Right renal pelvis (tissue), 4 donors: ENCODE data around the gene EGLN1. TPM values are rescaled to one million over a fixed set of nuclear protein-coding genes. Genes with fewer than 3 reads are reported as not detected.
"Not testable (repeated sequence)": the region's sequence is repeated elsewhere in the genome, so short reads cannot be mapped to it uniquely, and the experiment has no call there.

ENCODE experiments used
- DNase-seq, 4 donors: peaks; one replicate each; pipeline ENCODE4 v3.0.0-alpha.2; 2013; ENCODE audit warnings: low read depth in 4 of 4, low spot score in 3 of 4, missing footprints in 1 of 4
- polyA plus RNA-seq, 4 donors: library from polyadenylated mRNA; unstranded; fragments of 120-200 nt; gene quantifications; one replicate each; pipeline ENCODE4 v1.2.1, GENCODE V29; 2013; ENCODE audit not compliant: insufficient read length in 4 of 4

Gene EGLN1
- polyA plus RNA-seq = 10 to 100 TPM; 40.1 to 48.1 (median 44.0) TPM

DNA sequence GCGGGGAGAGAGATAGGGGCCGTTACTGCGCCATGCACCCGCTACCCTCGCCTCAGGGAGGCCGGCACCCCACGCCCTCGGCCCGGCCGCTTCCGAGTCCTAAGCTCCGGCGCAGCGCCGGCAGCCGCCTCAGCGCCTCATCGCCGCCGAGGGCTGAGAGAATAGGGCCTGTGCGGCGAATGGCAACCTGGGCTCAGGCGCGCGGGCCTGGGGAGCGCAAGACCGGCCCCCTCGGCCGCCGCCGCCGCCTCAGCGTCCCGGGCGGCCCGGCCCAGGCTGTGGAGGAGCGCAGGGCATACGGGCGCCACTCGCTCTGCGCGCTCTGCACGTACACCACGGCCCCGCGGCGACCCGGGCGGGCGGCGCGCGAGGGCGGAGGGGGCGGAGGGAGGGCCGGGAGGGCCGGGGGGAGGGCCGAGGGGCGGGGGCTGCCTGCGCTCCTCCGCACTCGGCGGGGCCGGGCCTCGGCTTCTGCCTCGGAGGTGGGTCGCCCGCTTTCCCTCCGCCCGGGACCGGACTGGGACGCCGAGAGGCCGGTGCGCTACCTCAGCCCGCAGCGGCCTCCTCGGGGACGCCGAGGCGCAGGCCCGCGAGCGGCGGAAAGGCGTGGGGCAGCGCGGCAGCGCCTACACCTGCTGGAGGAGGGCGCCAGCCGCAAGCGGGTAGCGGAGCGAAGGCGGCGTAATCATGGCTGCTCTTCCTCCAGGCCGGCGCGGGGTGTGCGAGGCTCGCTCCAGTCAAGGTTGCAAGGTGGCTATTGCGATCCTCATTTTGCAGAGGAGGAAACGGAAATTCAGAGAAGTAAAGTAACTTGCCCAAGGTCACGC, at the start of gene EGLN1:
EGLN1 (minus strand) TSS at position 317 of the 827 bp plus-strand sequence. CDS start 399 bp downstream, outside the sequence.
- DNase-seq = peak; percentile 56 to 72 (median 66)

DNA sequence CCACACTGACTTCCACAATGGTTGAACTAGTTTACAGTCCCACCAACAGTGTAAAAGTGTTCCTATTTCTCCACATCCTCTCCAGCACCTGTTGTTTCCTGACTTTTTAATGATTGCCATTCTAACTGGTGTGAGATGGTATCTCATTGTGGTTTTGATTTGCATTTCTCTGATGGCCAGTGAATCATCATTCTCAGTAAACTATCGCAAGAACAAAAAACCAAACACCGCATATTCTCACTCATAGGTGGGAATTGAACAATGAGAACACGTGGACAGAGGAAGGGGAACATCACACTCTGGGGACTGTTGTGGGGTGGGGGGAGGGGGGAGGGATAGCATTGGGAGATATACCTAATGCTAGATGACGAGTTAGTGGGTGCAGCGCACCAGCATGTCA, 49.4 kb upstream of the EGLN1 start:
- DNase-seq = not testable (repeated sequence)

DNA sequence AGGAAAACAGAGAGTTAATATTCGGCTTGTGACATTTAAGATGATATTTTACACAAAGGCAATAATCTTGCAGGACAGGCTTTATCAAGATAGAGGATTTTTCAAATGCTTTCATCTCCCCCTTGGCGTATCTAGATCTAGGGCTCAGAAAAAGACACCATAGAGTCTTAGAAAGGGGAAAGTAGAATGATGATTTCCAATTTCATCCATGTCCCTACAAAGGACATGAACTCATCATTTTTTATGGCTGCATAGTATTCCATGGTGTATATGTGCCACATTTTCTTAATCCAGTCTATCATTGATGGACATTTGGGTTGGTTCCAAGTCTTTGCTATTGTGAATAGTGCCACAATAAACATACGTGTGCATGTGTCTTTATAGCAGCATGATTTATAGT, 48.9 kb upstream of the EGLN1 start:
- not testable (repeated sequence) for DNase-seq

DNA sequence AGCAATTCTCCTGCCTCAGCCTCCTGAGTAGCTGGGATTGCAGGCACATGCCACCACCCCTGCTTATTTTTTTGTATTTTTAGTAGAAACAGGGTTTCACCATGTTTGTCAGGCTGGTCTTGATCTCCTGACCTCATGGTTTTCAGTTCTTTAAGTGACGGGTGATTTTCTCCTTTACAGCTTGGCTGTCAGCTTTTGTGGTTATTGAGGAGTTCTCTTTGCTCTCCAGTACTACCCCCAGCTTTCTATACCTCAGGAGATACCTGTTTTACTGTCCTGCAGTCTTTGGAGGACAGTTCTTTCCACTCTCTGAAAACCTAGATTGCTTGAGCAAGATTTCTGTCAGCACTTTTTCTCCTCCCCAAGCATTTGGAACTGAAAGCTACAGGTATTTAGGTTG, 45.9 kb upstream of the EGLN1 start:
- DNase-seq = no peak

DNA sequence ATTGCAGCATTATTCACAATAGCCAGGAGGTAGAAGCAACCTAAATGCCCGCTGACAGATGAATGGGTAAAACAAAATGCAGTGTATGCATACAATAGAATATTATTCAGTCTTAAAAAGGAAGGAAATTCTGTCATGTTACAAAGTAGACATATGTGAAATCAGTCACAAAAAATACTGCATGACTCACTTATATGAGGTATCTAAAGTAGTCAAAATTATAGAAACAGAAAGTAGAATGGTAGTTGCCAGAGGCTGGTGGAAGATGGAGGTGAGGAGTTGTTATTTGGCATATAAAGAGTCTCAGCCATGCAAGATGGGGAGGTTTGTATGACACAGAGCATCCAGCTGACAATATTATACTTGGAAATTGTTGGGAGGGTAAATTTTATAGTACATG, 43.0 kb upstream of the EGLN1 start:
- no peak for DNase-seq

DNA sequence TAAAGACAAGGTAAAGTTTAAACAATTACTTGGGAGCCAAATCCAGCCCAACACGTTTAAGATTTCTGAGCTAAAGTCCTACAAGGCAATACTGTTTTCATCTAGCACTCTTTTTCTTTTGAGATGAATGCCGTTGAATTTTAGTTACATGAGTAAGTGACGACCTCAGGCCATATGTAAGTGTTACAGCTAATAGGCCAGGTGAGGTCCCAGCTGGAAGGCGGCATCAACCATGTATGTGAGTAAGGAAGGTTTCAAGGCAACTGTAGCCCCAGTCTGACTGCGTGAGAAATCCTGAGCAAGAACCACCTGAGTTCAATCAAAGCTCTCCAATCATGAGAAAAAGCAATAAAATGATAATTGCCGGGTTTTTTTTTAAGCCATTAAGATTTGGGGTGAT, 41.5 kb upstream of the EGLN1 start:
- no peak for DNase-seq

DNA sequence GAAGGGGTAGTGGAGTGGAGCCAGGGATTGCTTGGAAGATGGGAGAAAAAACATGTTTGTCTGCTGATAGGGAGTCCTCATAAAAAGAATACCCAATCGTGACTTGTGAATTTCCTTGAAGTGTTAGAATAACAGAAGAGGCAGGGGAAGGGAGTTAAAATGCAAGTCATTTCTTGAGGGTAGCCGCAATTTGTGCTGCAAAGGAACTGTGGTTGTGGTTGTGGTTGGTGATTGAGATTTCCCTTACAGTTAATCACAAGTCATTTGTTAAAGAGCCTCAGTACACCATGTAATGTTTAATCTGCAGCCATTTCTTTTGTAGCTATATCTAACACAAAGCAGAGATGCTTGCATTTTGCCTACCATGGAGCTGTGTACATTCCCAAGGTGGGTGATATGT, 38.5 kb upstream of the EGLN1 start:
- no peak for DNase-seq

DNA sequence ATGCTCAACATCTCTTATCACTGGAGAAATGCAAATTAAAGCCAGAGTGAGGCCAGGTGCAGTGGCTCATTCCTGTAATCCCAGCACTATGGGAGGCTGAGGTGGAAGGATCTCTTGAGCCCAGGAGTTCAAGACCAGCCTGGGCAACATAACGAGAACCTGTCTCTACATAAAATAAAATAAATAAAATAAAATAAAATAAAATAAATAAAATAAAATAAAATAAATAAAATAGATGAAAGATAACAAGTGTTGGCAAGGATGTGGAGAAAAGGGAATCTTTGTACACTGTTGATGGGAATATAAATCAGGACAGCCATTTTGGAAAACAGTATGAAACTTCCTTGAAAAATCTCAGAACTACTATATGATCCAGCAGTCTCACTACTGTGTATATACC, 37.4 kb upstream of the EGLN1 start:
- DNase-seq = not testable (repeated sequence)

DNA sequence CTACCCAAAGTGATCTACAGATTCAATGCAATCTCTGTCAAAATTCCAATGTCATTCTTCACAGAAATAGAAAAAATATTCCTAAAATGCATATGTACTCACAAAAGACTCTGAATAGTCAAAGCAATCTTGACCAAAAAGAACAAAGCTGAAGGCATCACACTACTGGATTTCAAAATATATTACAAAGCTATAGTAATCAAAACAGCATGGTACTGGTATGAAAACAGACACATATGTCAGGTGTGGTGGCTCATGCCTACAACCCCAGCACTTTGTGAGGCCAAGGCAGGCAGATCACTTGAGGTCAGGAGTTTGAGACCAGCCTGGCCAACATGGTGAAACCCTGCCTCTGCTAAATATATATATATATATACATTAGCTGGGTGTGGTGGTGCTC, 35.9 kb upstream of the EGLN1 start:
- not testable (repeated sequence) for DNase-seq

DNA sequence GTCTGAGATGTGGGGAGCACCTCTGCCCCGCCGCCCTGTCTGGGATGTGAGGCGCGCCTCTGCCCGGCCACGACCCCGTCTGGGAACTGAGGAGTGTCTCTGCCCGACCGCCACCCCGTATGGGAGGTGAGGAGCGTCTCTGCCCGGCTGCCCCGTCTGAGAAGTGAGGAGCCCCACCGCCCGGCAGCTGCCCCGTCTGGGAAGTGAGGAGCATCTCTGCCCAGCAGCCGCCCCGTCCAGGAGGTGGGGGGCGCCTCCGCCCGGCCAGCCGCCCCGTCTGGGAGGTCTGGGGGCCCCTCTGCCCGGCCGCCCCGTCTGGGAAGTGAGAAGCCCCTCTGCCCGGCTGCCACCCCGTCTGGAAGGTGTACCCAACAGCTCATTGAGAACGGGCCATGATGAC, 32.0 kb upstream of the EGLN1 start:
- DNase-seq = not testable (repeated sequence)

DNA sequence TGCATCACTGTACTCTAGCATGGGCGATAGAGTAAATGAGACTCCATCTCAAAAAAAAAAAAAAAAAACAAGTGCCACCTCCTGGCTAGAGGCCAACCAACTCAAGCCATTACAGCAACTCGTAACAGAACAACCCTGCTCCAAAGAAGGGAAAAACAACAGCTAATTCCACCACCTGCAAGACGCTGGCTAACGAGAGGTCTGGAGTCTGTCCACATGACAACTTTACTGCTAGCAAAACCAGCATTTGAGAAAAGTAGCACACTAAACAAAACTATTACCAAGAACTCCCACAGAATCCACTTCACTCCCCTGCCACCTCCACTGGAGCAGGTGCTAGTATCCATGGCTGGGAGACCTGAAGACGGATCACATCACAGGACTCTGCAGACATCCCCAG, 24.1 kb upstream of the EGLN1 start:
- no peak for DNase-seq

DNA sequence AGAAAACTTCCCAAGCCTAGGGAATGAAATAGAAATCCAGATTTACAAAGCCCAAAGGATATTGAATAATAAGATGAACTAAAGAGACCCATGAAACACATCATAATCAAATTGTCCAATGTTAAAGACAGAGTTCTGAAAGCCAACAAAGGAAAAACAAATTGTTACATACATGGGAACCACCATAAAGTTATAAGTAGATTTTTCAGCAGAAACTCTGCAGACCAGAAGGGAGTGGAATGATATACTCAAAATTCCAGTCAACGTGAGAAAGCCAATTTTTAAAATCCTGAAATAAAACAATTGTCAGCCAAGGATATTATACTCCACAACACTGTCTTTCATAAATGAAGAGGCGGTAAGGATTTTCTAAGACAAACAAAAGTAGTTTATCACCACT, 22.0 kb upstream of the EGLN1 start:
- DNase-seq = no peak

DNA sequence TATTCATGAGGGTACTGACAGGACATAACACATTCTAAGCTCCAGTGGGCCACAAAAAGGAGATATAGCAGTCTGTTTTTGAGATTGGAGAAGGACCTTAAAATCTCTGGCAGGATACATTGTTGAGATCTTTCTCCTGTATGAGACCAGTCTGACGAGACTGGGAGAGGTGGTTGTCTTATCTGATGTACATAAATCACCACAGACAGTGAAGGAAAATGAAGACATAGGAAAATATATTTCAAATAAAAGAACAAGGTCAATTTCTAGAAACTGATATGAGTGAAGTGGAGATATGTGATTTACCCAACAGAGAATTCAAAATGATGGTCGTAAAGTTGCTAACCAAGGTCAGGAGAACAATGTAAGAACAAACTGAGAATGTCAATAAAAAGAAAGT, 21.3 kb upstream of the EGLN1 start:
- DNase-seq = no peak

DNA sequence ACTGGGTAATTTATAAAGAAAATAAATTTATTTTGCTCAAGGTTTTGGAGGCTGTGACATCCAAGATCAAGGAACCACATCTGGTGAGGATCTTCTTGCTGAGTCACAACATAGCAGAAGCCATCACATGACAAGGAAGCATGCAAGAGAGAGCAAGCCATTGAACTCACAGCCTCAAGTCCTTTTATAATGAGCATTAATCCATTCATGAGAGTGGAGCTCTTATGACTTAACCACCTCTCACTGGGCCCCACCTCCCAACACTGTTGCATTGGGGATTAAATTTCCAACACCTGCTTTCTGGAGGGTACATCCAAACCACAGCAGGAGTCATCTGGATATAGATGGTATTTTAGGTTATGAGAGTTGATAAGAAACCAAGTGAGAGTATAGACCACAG, 20.6 kb upstream of the EGLN1 start:
- no peak for DNase-seq

DNA sequence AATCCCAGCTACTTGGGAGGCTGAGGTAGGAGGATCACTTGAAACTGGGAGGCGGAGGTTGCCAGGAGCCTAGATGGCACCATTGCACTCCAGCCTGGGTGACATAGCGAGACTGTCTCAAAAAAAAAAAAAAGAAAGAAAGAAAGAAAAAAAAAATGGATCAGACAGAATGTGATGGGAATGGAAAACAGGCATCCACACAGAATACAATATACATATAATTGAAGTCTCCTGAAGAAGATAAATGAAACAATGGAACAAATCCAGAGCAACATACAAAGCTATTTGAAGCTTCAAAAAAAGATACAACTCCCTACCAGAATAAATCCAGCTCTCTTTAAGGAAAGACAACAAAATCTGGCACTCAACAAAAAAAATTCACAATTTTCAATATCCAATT, 10.9 kb upstream of the EGLN1 start:
- no peak for DNase-seq

DNA sequence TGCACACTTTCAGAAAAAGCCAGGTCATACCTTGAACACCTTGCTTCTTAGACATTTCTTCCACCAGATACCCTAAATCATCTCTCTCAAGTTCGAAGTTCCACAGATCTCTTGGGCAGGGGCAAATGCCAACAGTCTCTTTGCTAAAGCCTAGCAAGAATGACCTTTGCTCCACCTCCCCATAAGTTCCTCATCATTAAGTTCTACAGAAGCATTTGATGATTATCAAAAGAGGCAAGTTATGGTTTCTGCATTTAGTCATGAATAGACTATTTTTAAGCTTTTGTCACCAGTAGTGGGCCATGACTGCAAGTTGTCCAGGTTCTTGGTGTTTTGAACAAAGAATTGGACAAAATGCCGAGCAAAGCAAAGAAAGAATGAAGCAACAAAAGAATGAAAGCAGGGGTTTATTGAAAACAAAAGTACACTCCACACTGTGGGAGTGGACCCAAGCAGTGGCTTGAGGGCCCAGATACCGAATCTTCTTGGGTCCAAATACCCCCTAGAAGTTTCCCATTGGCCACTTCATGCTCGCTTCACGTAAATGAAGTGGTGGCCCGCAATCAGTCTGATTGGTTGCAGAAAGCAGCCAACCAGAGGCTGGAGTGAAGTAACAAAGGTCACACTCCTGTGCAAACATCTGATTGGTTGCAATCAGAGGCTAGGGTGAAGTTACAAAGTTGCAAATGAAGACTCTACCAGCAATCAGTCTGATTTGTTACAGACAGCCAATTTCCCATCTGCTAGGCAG, 9.8 kb upstream of the EGLN1 start:
- no peak for DNase-seq

DNA sequence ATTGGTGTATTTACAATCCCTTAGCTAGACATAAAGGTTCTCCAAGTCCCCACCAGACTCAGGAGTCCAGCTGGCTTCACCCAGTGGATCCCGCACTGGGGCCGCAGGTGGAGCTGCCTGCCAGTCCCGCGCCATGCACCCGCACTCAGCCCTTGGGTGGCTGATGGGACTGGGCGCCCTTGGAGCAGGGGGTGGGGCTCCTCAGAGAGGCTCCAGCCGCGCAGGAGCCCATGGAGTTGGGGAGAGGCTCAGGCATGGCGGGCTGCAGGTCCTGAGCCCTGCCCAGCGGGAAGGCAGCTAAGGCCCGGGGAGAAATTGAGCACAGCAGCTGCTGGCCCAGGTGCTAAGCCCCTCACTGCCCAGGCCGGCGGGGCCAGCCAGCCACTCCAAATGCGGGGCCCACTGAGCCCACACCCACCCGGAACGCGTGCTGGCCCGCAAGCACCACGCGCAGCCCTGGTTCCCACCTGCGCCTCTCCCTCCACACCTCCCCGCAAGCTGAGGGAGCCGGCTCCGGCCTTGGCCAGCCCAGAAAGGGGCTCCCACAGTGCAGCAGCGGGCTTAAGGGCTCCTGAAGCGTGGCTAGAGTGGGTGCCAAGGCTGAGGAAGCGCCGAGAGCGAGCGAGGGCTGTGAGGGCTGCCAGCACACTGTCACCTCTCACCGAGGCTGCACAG, 8.7 kb upstream of the EGLN1 start:
- not testable (repeated sequence) for DNase-seq

DNA sequence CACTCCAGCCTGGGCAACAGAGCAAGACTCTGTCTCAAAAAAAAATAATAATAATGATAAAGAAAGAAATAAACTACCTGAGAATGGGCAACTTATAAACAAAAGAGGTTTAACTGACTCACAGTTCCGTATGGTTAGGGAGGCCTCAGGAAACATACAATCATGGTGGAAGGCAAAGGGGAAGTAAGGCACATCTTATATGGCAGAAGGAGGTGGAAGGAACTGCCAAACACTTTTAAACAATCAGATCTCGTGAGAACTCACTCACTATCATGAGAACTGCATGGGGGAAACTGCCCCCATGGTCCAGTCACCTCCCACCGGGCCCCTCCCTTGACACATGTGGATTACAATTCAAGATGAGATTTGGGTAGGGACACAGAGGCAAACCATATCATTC, 6.3 kb upstream of the EGLN1 start:
- no peak for DNase-seq

DNA sequence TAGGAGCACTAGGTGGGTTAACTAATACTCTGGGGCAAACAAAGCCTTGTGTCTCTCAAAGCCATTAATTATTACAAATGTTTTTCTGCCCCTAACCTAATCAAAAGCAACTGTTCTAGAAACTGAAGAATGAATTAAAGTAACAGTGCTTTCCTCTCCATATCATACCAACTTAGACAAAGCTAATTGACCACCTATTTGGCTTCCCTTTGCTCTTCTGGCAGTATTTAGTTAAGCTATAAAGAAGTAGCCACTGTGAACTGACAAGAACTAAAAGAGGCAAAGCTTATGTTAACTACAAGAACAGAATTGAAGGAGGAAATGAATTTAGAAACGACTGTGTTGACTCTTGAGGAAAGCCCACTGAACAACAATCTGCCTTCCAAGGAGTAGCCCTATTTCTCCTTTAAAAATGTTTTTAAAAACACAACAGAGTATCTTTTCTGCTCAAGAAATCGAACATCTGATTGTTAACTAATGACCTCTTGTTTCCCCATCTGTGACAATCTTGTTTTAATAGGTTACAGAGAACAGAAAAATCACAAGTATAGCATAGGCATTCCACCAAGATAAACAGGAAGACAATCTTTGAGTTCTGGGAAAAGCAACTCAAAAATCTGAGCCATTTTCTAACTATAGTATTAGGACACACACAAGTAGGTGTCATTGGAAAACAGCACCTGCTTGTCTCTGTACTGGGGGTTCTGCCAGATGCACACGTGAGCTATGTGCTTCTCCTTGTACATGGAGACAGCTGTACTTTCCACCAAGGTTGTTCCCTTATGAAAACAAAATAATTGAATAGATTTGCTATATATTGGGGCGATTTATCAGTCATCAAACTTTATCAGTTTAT, 3.1 kb upstream of the EGLN1 start:
- DNase-seq = no peak

DNA sequence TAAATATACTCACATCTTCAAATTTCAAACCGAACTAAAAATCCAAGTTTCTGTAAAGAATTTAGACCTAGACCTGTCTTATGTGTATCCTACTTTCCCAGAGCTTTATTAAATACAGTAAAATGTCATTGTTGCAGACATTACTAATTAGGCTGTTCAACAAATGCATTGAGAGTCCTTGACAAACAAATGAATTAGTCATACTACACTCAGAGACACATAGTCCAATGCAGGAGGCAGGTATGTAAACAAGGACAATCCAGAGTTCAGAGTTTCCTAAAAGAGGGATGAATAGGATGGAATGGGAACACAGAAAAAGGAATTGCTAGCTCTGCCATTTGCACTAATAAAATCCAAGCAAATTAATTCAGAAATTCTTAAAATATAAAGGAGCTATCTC, 1.6 kb upstream of the EGLN1 start:
- DNase-seq = no peak
